Transverse colon (tissue), 4 donors: ENCODE results near the gene IFT88.

Experiments used
- CTCF ChIP-seq, 5 experiments: fragments of 200-600 bp in 3 of 5; fragments of 450-650 bp in 2 of 5; sonication (generic) in 3 of 5; IDR thresholded peaks; 1 replicate in 2 of 5; 2 replicates in 3 of 5; pipeline ENCODE4 v1.5.1; 2016 to 2017; ENCODE audit warnings: antibody characterized with exemption in 5 of 5, inconsistent platforms in 3 of 5, mild to moderate bottlenecking in 2 of 5, moderate library complexity in 1 of 5
- POLR2A ChIP-seq: fragments of 450-650 bp; IDR thresholded peaks from one replicate; pipeline ENCODE4 v1.6.1; 2016; ENCODE audit warnings: antibody characterized with exemption, mild to moderate bottlenecking, moderate library complexity
- POLR2AphosphoS5 ChIP-seq, 3 donors: sonication (generic); formaldehyde crosslinking; IDR thresholded peaks; one replicate each; pipeline ENCODE4 v1.6.1; 2016; ENCODE audit warnings: antibody characterized with exemption in 3 of 3

DNA sequence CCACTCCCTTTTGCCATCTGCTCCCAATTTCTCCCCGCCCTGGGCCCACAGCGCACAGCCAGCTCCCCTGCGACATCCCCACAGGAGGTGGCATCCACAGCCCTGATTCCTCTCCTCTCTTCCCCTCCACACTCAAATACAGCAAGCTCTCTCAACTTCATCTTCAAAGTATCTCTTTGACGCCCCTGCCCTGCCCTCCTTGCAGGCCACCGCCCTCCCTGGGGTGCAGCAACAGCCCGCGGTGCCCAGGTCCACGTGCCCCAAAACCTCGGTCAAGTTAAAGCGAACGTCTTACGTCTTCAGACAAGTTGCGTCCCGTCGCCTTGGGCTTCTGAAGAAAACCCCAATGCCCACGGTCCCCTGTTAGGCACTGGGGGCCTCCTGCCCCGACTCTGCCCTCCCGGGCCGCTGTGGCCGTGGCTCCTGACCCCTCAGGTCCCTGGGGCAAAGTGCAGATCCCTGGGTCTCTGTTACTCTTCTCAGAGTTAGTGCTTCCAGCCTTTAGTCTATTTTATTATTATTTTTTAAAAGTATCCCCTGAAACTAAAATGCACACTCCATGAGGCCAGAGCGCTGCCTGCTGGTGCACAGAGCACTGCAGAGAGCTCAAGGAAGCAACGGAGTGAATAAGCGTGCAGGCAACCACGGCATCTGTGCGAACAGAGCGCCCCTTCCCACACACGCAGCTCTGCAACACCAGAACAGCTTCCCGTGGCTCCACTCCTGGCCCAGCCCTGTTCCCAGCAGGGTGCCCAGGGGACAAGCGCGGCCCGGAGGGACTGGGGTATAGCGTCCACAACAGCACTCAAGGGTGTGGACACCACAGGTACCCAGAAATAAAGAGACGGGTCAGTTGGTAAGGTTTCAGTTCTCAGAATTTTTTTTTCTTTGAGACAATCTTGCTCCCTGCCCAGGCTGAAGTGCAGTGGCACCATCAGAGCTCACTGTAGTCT, 163.0 kb downstream of the IFT88 start:
- TF ChIP-seq CTCF (IDR thresholded peaks at IDR 0.05) = no peak
- TF ChIP-seq POLR2AphosphoS5 (IDR thresholded peaks at IDR 0.05) = no peak
- TF ChIP-seq POLR2A = no peak
